Hepatocyte (in vitro differentiated cells): ENCODE results near the gene RFTN1. TPM values are rescaled to one million over a fixed set of nuclear protein-coding genes. Genes with fewer than 3 reads are reported as not detected.

Experiments
- DNase-seq: peaks from one replicate; pipeline ENCODE4 v3.0.0-alpha.2; 2016; ENCODE audit warnings: low spot score
- H2AFZ ChIP-seq: fragments of 200-600 bp; sonication (generic); 2 replicates; pipeline ENCODE4 v1.6.0; 2016; ENCODE audit warnings: antibody characterized with exemption, mild to moderate bottlenecking
- H3K27ac ChIP-seq: fragments of 200-600 bp; sonication (generic); 2 replicates; pipeline ENCODE4 v1.5.1; 2016; ENCODE audit warnings: mild to moderate bottlenecking
- H3K27me3 ChIP-seq: fragments of 200-600 bp; sonication (generic); 2 replicates; pipeline ENCODE4 v1.6.1; 2016
- H3K36me3 ChIP-seq: fragments of 200-600 bp; sonication (generic); replicated peaks from 2 replicates; pipeline ENCODE4 v1.5.1; 2016; ENCODE audit warnings: low read depth; ENCODE audit not compliant: insufficient read depth
- H3K4me1 ChIP-seq: fragments of 200-600 bp; sonication (generic); 2 replicates; pipeline ENCODE4 v1.5.1; 2016; ENCODE audit warnings: mild to moderate bottlenecking, moderate library complexity; ENCODE audit not compliant: insufficient read depth
- H3K4me2 ChIP-seq: fragments of 200-600 bp; sonication (generic); 2 replicates; pipeline ENCODE4 v1.6.0; 2016
- H3K4me3 ChIP-seq: fragments of 200-600 bp; sonication (generic); 2 replicates; pipeline ENCODE4 v1.5.1; 2016; ENCODE audit warnings: mild to moderate bottlenecking
- H3K79me2 ChIP-seq: fragments of 200-600 bp; sonication (generic); 2 replicates; pipeline ENCODE4 v1.6.0; 2017; ENCODE audit warnings: mild to moderate bottlenecking
- H3K9me2 ChIP-seq: fragments of 200-600 bp; sonication (generic); replicated peaks from 2 replicates; pipeline ENCODE4 v1.6.0; 2017; ENCODE audit warnings: mild to moderate bottlenecking; ENCODE audit not compliant: insufficient read depth
- H3K9me3 ChIP-seq: fragments of 200-600 bp; sonication (generic); 2 replicates; pipeline ENCODE4 v1.5.1; 2016; ENCODE audit warnings: low read depth, mild to moderate bottlenecking
- H4K20me1 ChIP-seq: fragments of 200-600 bp; sonication (generic); 2 replicates; pipeline ENCODE4 v1.6.0; 2016; ENCODE audit warnings: mild to moderate bottlenecking; ENCODE audit not compliant: insufficient read depth, poor library complexity, severe bottlenecking
- CTCF ChIP-seq: fragments of 200-600 bp; sonication (generic); IDR thresholded peaks from 2 replicates; pipeline ENCODE4 v1.5.1; 2016; ENCODE audit warnings: antibody characterized with exemption, mild to moderate bottlenecking; ENCODE audit not compliant: poor library complexity
- EZH2 ChIP-seq: fragments of 200-600 bp; sonication (generic); IDR thresholded peaks from 2 replicates; pipeline ENCODE4 v1.6.1; 2016; ENCODE audit warnings: antibody characterized with exemption, mild to moderate bottlenecking, borderline replicate concordance
- EZH2phosphoT487 ChIP-seq: fragments of 200-600 bp; sonication (generic); IDR thresholded peaks from one replicate; pipeline ENCODE4 v1.6.1; 2018; ENCODE audit warnings: antibody characterized with exemption, mild to moderate bottlenecking, low read depth, moderate library complexity; ENCODE audit not compliant: unreplicated experiment, severe bottlenecking
- WGBS: methylation state at CpG from one replicate; pipeline ENCODE4 v1.1.6; 2016; ENCODE audit warnings: low lambda C conversion rate; ENCODE audit errors: missing lambda C conversion rate; 5-methylcytosine and 5-hydroxymethylcytosine counted together
- polyA plus RNA-seq: library from polyadenylated mRNA; unstranded; fragments of >200 nt; fragmentation: Nextera tagmentation; extraction: Ambion mirVana; gene quantifications from 2 replicates; pipeline ENCODE4 v1.2.1, GENCODE V29; 2016
- total RNA-seq: library from RNA; depleted of rRNA; stranded (reverse); fragments of >200 nt; gene quantifications from 2 replicates; pipeline ENCODE4 v1.2.3, GENCODE V29; 2014

Gene RFTN1
- total and polyA plus RNA-seq, 2 experiments from 2014 or later = 10.0 to 14.9 TPM

- Histone ChIP-seq H3K9me3 (no peaks in the 10 kb centered on the region), H2AFZ (no peak overlapping the region), H3K4me2 (no peak overlapping the region), H3K27me3 (no peaks in the 10 kb centered on the region), H3K36me3 (no peaks in the 10 kb centered on the region), H3K79me2 (no peaks in the 10 kb centered on the region), H3K4me3 (no peak overlapping the region), H3K9me2 (no peaks in the 10 kb centered on the region), H3K4me1 (no peaks in the 10 kb centered on the region), H3K27ac (no peak overlapping the region), H4K20me1 (no peaks in the 10 kb centered on the region)
- no peak for DNase-seq
- WGBS = 82% methylated on average over 3 of the region's 3 CpGs
- TF ChIP-seq CTCF (no peak), EZH2phosphoT487 (no peak), EZH2 (no peak)
Measured at GRCh38 chr3:16279010-16279801, 234.3 kb downstream of the RFTN1 start.

GRCh38 chr3:16277471-16277870 lies 236.0 kb downstream of the RFTN1 start:
- Histone ChIP-seq H3K4me1 (no peaks in the 10 kb centered on the region), H3K36me3 (no peaks in the 10 kb centered on the region), H3K9me2 (no peaks in the 10 kb centered on the region), H3K4me2 (no peak overlapping the region), H3K4me3 (no peak overlapping the region), H3K79me2 (no peaks in the 10 kb centered on the region), H4K20me1 (no peaks in the 10 kb centered on the region), H3K27me3 (no peaks in the 10 kb centered on the region), H3K27ac (peak overlapping the region; percentile 43), H3K9me3 (no peaks in the 10 kb centered on the region), H2AFZ (no peak overlapping the region)
- TF ChIP-seq CTCF = no peak
- no peak for TF ChIP-seq EZH2phosphoT487
- TF ChIP-seq EZH2 = no peak
- 84% methylated on average over 3 of the region's 3 CpGs for WGBS
- DNase-seq = no peak

- TF ChIP-seq EZH2 (no peak), EZH2phosphoT487 (no peak), CTCF (no peak)
- Histone ChIP-seq H3K27ac (no peak overlapping the region), H3K4me3 (no peak overlapping the region), H2AFZ (no peak overlapping the region), H3K4me1 (no peaks in the 10 kb centered on the region), H3K36me3 (no peaks in the 10 kb centered on the region), H3K9me3 (no peaks in the 10 kb centered on the region), H3K4me2 (no peak overlapping the region), H3K27me3 (no peaks in the 10 kb centered on the region), H3K79me2 (peaks cover 4% of the 10 kb centered on the region), H4K20me1 (no peaks in the 10 kb centered on the region), H3K9me2 (no peaks in the 10 kb centered on the region)
- WGBS = 100% methylated on average over 2 of the region's 2 CpGs
- no peak for DNase-seq
Measured at GRCh38 chr3:16273867-16274266, 239.6 kb downstream of the RFTN1 start.
